ENCODE results near the gene NXNL1.
"Not testable (repeated sequence)": the region's sequence is repeated elsewhere in the genome, so short reads cannot be mapped to it uniquely, and the experiment has no call there.

Gene NXNL1

GRCh38 chr19:17460372-17461230 is at the start of gene NXNL1:
TSS of gene NXNL1 (minus strand) at chr19:17460926. CDS start at chr19:17460869, 57 bp downstream.
- no peak for DNase-seq

GRCh38 chr19:17508558-17508933 is 47.8 kb upstream of the NXNL1 start:
- DNase-seq = not testable (repeated sequence)

- DNase-seq = no peak
Measured at GRCh38 chr19:17506745-17507144, 46.0 kb upstream of the NXNL1 start.

DNA sequence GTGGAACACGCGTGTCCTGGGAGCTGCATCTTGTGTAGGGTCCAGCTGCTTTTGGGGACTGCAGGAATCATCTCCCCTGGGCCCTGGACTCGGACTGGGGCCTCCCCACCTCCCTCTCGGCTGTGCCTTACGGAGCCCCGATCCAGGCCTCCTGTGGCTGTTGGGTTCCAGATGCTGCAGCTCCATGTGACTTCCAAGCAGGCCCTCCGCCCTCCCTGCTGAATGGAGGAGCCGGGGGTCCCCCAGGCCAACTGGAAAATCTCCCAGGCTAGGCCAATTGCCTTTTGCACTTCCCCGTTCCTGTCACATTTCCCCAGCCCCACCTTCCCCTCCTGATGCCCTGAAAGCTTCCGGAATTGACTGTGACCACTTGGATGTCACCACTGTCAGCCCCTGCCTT is 44.5 kb upstream of the NXNL1 start:
- DNase-seq = no peak

- DNase-seq = no peak
Measured at GRCh38 chr19:17504456-17504855, 43.7 kb upstream of the NXNL1 start.

DNA sequence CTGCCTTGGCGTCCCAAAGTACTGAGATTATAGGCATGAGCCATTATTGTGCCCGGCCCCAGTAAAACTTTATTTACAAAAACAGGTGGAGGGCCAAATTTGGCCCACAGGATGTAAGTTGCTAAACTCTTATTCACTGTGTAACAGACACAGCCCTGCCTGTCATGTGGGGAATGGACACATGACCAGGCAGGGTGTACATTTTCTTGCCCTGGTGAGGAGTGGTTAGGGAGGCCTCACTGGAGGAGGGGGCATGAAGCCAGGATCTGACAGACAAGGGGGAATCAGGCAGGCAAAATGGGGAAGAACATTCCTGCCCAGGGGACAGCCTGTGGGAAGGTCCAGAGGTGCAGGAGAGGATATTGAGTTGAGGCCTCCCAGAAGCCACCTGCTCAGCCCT is 43.3 kb upstream of the NXNL1 start:
- no peak for DNase-seq

- DNase-seq = no peak
Measured at GRCh38 chr19:17503240-17503639, 42.5 kb upstream of the NXNL1 start.

- no peak for DNase-seq
Measured at GRCh38 chr19:17500447-17501198, 39.9 kb upstream of the NXNL1 start.

- no peak for DNase-seq
Measured at GRCh38 chr19:17499648-17500446, 39.1 kb upstream of the NXNL1 start.

GRCh38 chr19:17499025-17499424 is 38.3 kb upstream of the NXNL1 start:
- not testable (repeated sequence) for DNase-seq

GRCh38 chr19:17497149-17497798 is 36.5 kb upstream of the NXNL1 start:
- DNase-seq = no peak

- peak; percentile 11 for DNase-seq
Measured at GRCh38 chr19:17496337-17496997, 35.7 kb upstream of the NXNL1 start.

- DNase-seq = no peak
Measured at GRCh38 chr19:17495639-17496296, 35.0 kb upstream of the NXNL1 start.

GRCh38 chr19:17491287-17491686 is 30.6 kb upstream of the NXNL1 start:
- no peak for DNase-seq

DNA sequence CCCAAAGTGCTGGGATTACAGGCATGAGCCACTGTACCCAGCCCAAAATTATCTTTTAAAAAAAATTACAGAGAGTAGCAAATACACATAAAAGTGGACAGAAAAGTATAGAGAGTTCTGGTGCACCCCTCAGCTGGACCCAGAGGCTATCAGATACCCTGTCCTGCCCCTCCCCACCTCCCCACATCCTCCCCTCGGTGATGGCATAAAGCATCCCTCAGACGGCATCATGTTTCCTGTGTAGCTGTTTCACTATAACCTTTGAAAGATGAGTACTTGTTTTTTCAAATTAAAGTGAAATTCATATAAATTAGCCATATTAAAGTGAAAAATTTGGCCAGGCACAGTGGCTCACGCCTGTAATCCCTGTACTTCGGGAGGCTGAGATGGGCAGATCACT is 29.7 kb upstream of the NXNL1 start:
- no peak for DNase-seq

DNA sequence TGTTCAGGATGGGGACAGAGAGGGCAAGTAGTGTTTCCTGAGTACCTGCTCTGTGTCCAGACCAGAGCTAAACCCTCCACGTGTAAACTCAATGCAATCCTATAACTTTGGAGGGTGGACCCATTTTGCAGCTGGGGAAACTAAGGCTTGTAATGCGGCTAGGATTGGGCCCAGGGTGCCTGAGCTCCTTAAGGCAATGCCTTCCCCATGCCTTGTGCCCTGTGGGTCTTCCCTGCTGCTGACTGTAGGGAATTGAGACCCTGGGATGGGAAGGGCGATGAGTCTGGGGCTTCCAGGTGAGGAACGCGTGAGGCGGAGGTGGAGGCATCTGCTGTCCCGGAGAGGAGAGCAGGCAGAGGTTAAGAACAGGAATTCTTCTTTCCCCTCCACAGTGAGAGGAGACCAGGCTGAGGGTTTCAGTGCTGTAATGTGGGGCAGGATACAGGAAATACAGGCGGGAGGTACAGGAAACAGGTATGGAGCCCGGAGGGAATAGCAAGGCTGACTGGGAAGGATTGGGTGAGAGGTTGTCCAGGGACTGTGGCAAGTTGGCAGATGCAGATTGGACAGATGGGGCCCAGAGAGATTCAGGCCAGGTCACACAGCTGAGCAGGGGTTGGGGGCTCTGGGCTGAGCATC is 28.8 kb upstream of the NXNL1 start:
- DNase-seq = no peak

GRCh38 chr19:17488593-17489391 is 28.1 kb upstream of the NXNL1 start:
- DNase-seq = peak; percentile 59

DNA sequence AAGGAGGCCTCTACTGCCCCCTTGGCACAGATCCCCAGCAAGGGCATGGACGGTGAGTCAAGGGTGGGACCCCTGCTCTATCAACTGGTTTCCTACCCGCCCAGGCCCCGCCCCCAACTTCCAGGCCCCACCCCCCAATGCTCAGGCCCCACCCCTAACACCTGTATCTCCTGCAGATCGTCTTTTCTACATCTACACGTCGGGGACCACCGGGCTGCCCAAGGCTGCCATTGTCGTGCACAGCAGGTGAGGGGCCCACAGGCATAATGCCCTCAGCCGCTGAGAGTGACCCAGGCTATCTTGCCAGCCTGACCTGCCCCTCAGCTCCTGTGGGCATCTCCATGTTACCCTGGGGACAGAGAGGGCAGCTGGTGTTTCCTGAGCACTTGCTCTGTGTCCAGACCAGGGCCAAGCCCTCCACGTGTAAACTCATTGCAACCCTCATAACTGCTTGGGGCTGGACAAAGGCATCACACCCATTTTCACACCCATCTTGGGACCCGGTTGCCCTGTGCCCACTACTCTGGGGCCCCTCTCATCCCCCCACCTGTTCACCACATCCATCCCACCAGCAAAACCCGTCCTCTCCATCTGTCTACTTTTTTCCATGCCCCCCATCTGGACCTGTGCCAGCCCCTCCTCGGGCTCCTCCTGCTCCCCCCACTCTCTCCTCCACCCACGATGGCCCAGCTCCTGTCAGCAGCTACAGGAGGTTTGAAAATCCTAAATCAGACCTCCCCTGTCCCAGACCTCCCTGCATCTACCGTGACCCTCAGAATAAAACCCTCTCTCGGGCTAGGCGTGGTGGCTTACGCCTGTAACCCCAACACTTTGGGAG is 26.8 kb upstream of the NXNL1 start:
- no peak for DNase-seq

- no peak for DNase-seq
Measured at GRCh38 chr19:17486545-17487240, 26.0 kb upstream of the NXNL1 start.

All from NCI-H526 treated with DMSO at 0.1 percent for 48 hours (cell line).